DLD1 (cell line): ENCODE results near the gene HDAC8.

Experiments
- in situ Hi-C: cut with HindIII; loops from 2 replicates; pipeline ENCODE4 v1.10.0; 2017; ENCODE audit warnings: low sequenced_read_pairs

Gene HDAC8

GRCh38 chrX:72299891-72300630 lies 272.6 kb downstream of the HDAC8 start:
- in situ Hi-C loops = no loop called here

DNA sequence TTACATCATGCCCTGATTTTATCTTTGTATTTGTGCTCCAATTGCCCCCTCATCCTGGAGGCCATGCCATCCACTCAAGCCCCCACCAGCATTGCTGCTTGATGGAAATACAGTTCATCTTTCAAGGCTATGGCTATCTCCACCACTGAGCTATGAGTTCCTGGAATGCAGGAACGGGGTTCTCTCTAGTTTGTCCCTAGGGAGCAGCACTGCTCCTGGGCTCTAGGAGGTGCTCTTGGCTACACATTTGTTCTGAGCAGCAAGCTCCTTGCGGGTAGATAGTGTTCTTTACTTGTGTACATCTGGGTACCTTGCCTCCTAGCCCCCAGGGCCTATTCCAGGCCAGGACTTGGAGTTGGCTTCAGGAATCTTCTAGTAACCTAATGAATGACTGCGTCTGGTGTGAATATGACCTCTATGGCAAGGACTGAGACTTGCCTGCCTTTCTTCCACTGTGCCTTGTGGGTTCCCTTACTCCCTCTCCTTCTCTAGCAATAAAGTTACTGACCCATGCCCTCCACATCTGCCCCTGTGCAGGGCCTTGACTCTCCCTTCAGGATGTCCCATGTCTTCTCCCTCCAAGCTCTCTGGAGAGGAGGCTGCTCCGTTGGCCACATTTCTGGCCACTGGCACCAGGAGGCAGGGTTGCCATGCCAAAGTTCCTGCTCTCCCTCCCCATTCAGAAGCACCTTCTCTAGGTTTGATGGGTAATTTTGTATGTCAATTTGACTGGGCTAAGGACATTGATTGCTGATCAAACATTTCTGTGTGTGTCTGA lies 274.5 kb downstream of the HDAC8 start:
- in situ Hi-C loops = no loop called here

DNA sequence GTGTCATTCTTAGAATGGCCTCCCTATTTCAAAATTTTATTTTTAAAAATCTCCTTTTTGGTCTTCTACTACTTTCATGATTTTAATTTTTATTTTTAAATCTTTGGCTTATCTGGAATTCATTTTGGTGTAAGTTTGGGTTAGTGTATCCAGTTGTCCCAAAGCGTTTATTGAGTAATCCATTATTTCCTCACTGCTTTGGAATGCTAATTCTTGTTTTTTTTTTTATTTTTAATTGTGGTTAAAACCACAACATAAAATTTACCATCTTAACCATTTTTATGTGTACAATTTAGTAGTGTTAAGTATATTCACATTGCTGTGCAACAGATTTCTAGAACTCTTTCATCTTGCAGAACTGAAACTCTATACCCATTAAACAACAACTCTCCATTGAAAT lies 275.7 kb downstream of the HDAC8 start:
- in situ Hi-C loops = no loop called here

- in situ Hi-C loops = no loop called here
Observed at GRCh38 chrX:72295745-72296144, 276.9 kb downstream of the HDAC8 start.

DNA sequence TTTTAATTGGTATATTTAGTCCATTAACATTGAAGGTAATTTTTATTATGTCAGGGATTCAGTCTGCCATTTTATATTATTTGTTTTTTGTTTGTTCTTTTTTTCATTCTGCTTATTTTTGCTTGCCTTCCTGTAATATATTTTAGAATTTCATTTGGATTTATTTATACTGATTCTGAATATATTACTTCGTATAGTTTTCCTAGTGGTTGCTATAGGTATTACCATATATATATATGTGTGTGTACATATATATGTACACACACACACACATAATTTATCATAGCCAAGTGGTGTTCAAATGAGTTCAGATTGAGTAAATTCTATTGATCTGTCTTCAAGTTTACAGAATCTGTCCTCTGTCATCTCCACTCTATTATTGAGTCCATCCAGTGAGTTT lies 278.1 kb downstream of the HDAC8 start:
- in situ Hi-C loops = no loop called here

GRCh38 chrX:72282302-72282701 lies 290.3 kb downstream of the HDAC8 start:
- in situ Hi-C loops = no loop called here

- in situ Hi-C loops = no loop called here
Observed at GRCh38 chrX:72280321-72280845, 292.3 kb downstream of the HDAC8 start.
